Measurements from ENCODE around the gene NSF.
"Not testable (repeated sequence)": the region's sequence is repeated elsewhere in the genome, so short reads cannot be mapped to it uniquely, and the experiment has no call there.

The NSF gene

GRCh38 chr17:46617121-46617520, 26.7 kb downstream of the NSF start:
- DNase-seq (ENCODE audit: low read depth, low spot score); in situ Hi-C loops (cut with HindIII; ENCODE audit: low sequenced_read_pairs); H3K4me3 ChIP-seq (ENCODE audit: low read depth, low read length): not testable (repeated sequence)

- H3K4me3 ChIP-seq (ENCODE audit: low read depth, low read length); in situ Hi-C loops (cut with HindIII; ENCODE audit: low sequenced_read_pairs); DNase-seq (ENCODE audit: low read depth, low spot score): not testable (repeated sequence)
These were observed 28.5 kb downstream of the NSF start for GRCh38 chr17:46618975-46619374.

GRCh38 chr17:46623790-46624189, 33.3 kb downstream of the NSF start:
- DNase-seq (ENCODE audit: low read depth, low spot score); H3K4me3 ChIP-seq (ENCODE audit: low read depth, low read length); in situ Hi-C loops (cut with HindIII; ENCODE audit: low sequenced_read_pairs): not testable (repeated sequence)

GRCh38 chr17:46624726-46625125, 34.3 kb downstream of the NSF start:
- DNase-seq (ENCODE audit: low read depth, low spot score); in situ Hi-C loops (cut with HindIII; ENCODE audit: low sequenced_read_pairs); H3K4me3 ChIP-seq (ENCODE audit: low read depth, low read length): not testable (repeated sequence)

- DNase-seq (ENCODE audit: low read depth, low spot score); in situ Hi-C loops (cut with HindIII; ENCODE audit: low sequenced_read_pairs); H3K4me3 ChIP-seq (ENCODE audit: low read depth, low read length): not testable (repeated sequence)
These were observed 37.0 kb downstream of the NSF start for GRCh38 chr17:46627452-46627851.

GRCh38 chr17:46628753-46629436, 38.4 kb downstream of the NSF start:
- DNase-seq (ENCODE audit: low read depth, low spot score); H3K4me3 ChIP-seq (ENCODE audit: low read depth, low read length); in situ Hi-C loops (cut with HindIII; ENCODE audit: low sequenced_read_pairs): not testable (repeated sequence)

- in situ Hi-C loops (cut with HindIII; ENCODE audit: low sequenced_read_pairs); H3K4me3 ChIP-seq (ENCODE audit: low read depth, low read length); DNase-seq (ENCODE audit: low read depth, low spot score): not testable (repeated sequence)
These were observed 41.7 kb downstream of the NSF start for GRCh38 chr17:46632146-46632545.

GRCh38 chr17:46634844-46635243, 44.4 kb downstream of the NSF start:
- in situ Hi-C loops (cut with HindIII; ENCODE audit: low sequenced_read_pairs); DNase-seq (ENCODE audit: low read depth, low spot score): not testable (repeated sequence)

GRCh38 chr17:46641861-46642656, 51.6 kb downstream of the NSF start:
- DNase-seq (ENCODE audit: low read depth, low spot score); H3K4me3 ChIP-seq (ENCODE audit: low read depth, low read length); in situ Hi-C loops (cut with HindIII; ENCODE audit: low sequenced_read_pairs): not testable (repeated sequence)

More at GRCh38 chr17:46634844-46635243, 44.4 kb downstream of the NSF start:
- not testable (repeated sequence) for H3K4me3 ChIP-seq (ENCODE audit: low read depth, low read length)

GRCh38 chr17:46647251-46647650, 56.8 kb downstream of the NSF start:
- H3K4me3 ChIP-seq (ENCODE audit: low read depth, low read length); in situ Hi-C loops (cut with HindIII; ENCODE audit: low sequenced_read_pairs); DNase-seq (ENCODE audit: low read depth, low spot score): not testable (repeated sequence)

- H3K4me3 ChIP-seq (ENCODE audit: low read depth, low read length); in situ Hi-C loops (cut with HindIII; ENCODE audit: low sequenced_read_pairs); DNase-seq (ENCODE audit: low read depth, low spot score): not testable (repeated sequence)
These were observed 57.3 kb downstream of the NSF start for GRCh38 chr17:46647688-46648278.

- in situ Hi-C loops (cut with HindIII; ENCODE audit: low sequenced_read_pairs); H3K4me3 ChIP-seq (ENCODE audit: low read depth, low read length); DNase-seq (ENCODE audit: low read depth, low spot score): not testable (repeated sequence)
These were observed 58.8 kb downstream of the NSF start for GRCh38 chr17:46649246-46649645.

GRCh38 chr17:46652024-46652643, 61.7 kb downstream of the NSF start:
- H3K4me3 ChIP-seq (ENCODE audit: low read depth, low read length); in situ Hi-C loops (cut with HindIII; ENCODE audit: low sequenced_read_pairs): not testable (repeated sequence)

GRCh38 chr17:46658235-46658634, 67.8 kb downstream of the NSF start:
- in situ Hi-C loops (cut with HindIII; ENCODE audit: low sequenced_read_pairs); DNase-seq (ENCODE audit: low read depth, low spot score); H3K4me3 ChIP-seq (ENCODE audit: low read depth, low read length): not testable (repeated sequence)

More at GRCh38 chr17:46652024-46652643, 61.7 kb downstream of the NSF start:
- DNase-seq (ENCODE audit: low read depth, low spot score), result not testable (repeated sequence)

GRCh38 chr17:46659702-46660101, 69.2 kb downstream of the NSF start:
- H3K4me3 ChIP-seq (ENCODE audit: low read depth, low read length); DNase-seq (ENCODE audit: low read depth, low spot score); in situ Hi-C loops (cut with HindIII; ENCODE audit: low sequenced_read_pairs): not testable (repeated sequence)

GRCh38 chr17:46663123-46663522, 72.7 kb downstream of the NSF start:
- H3K4me3 ChIP-seq (ENCODE audit: low read depth, low read length); DNase-seq (ENCODE audit: low read depth, low spot score); in situ Hi-C loops (cut with HindIII; ENCODE audit: low sequenced_read_pairs): not testable (repeated sequence)

GRCh38 chr17:46663552-46663951, 73.1 kb downstream of the NSF start:
- H3K4me3 ChIP-seq (ENCODE audit: low read depth, low read length); DNase-seq (ENCODE audit: low read depth, low spot score); in situ Hi-C loops (cut with HindIII; ENCODE audit: low sequenced_read_pairs): not testable (repeated sequence)

Data from astrocyte of the spinal cord (primary cell).